Muscle of leg (tissue), 11 donors: ENCODE measurements around the gene ARHGEF28. TPM values are rescaled to one million over a fixed set of nuclear protein-coding genes. Genes with fewer than 3 reads are reported as not detected.

Experiments
- DNase-seq: peaks from one replicate; pipeline ENCODE4 v3.0.0; 2013
- H3K27ac ChIP-seq: one replicate; pipeline ENCODE4 v1.5.1; 2013; ENCODE audit warnings: mild to moderate bottlenecking, low read length, control low read depth
- H3K27me3 ChIP-seq: one replicate; pipeline ENCODE4 v1.6.1; 2013; ENCODE audit warnings: low read length; ENCODE audit not compliant: control insufficient read depth, insufficient read depth
- H3K36me3 ChIP-seq: one replicate; pipeline ENCODE4 v1.6.1; 2013; ENCODE audit warnings: low read length; ENCODE audit not compliant: control insufficient read depth, insufficient read depth
- H3K4me1 ChIP-seq: one replicate; pipeline ENCODE4 v1.6.1; 2013; ENCODE audit warnings: low read length; ENCODE audit not compliant: control insufficient read depth, insufficient read depth
- H3K4me3 ChIP-seq: one replicate; pipeline ENCODE4 v1.5.1; 2013; ENCODE audit warnings: low read length, control low read depth
- H3K9me3 ChIP-seq: replicated peaks from 2 replicates; pipeline ENCODE4 v1.6.1; 2013; ENCODE audit warnings: low read depth, low read length; ENCODE audit not compliant: control insufficient read depth
- WGBS: methylation state at CpG from one replicate; pipeline ENCODE4 v1.1.5; 2013; ENCODE audit warnings: missing lambda C conversion rate; ENCODE audit not compliant: insufficient coverage; 5-methylcytosine and 5-hydroxymethylcytosine counted together
- polyA plus RNA-seq, 8 donors: library from polyadenylated mRNA; unstranded; fragments of 120-200 nt; gene quantifications; one replicate each; pipeline versions ENCODE4 v1.2.1 to v1.2.3, GENCODE V29; 2013; ENCODE audit warnings: inconsistent platforms in 1 of 8, low replicate concordance in 1 of 8; ENCODE audit not compliant: insufficient read length in 8 of 8, insufficient read depth in 1 of 8
- total RNA-seq: library from RNA; stranded (reverse); fragments of 120-200 nt; gene quantifications from one replicate; pipeline ENCODE4 v1.2.4, GENCODE V29; 2013

ARHGEF28 gene
- total and polyA plus RNA-seq, 9 donors, result 1.6 to 5.1 (median 3.4) TPM

DNA sequence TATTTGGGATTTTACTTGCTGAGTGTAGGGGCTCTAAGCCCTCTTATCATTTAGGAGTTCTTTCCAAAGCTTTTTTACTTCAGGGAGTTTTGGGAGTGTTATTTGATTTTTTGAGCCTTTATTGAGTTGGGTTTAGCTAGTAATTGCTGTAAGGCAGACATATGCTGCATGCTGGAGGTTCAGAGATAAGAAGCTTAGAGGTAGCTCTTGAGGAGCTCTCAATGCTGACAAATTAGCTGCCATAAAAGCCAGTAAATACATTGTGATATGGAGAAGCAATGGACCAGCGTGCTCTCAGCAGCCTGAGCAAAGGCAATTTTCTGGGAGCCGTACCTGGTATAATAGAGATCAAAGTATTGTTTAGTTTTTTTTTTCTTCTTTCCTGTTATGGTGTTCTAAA is 11.6 kb downstream of the ARHGEF28 start:
- Histone ChIP-seq H3K36me3 (no peaks in the 10 kb centered on the region), H3K9me3 (no peaks in the 10 kb centered on the region), H3K27me3 (no peaks in the 10 kb centered on the region), H3K4me3 (no peak overlapping the region), H3K27ac (no peak overlapping the region), H3K4me1 (no peaks in the 10 kb centered on the region)
- WGBS, result no CpG with 5 or more reads among the region's 2 CpGs
- DNase-seq, result no peak

DNA sequence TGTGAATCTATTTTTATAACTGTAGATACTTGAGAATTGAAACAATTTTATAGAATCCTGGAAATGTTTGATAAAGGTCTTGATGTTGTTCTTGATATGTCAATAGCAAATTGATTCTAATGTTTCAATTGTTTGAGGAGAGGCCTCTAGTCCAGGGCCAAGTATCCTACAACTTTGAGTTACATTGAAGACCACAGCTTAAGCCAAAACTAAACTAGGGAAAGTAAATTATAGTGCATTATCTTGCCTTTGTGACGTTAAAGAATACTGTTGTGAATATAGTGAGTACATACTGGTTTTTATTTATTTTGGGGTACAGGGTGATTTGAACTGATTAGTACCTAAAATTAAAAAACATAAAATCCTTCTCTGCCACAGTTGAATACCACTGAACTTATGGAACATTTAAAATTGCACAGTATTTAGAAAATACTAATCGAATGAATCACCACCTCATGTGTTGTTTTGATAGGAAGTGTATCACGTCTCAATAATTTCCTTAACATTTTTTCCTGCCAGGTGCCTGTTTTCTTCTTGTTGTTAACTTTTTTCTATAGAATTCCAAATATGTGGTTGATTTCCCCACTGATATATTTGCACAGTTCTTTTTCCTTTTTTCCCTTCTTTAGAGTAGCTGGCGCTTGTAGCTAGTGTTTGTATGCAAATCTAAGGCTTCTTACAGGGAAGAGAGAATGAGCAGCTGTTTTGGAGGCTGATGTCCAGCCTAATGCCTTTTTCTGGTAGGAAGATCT is 12.5 kb downstream of the ARHGEF28 start:
- Histone ChIP-seq H3K9me3 (no peaks in the 10 kb centered on the region), H3K27ac (no peak overlapping the region), H3K27me3 (no peaks in the 10 kb centered on the region), H3K4me1 (no peaks in the 10 kb centered on the region), H3K4me3 (no peak overlapping the region), H3K36me3 (no peaks in the 10 kb centered on the region)
- no CpG with 5 or more reads among the region's 4 CpGs for WGBS
- no peak for DNase-seq

DNA sequence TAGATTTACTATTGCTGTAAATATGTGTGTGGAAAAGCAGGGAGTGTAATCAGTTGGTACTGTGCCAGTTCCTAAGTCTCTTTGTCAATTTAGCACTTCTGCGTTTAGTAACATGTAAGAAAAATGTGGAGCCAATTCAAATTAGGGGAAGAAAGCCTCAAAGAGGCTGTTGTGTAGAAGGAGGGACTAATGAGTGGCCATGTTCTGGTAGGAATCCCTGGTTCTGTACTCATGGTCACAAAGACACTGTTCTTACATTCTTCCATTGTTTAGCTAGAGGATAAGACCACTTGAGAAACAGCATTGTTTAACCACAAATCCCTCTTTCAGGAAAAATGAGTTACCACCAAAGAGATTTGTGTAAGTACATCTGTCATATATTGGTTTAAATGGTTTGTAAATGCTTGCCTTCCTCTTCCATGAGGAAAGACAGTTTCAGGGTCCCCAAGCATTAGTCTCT is 14.9 kb downstream of the ARHGEF28 start:
- H3K9me3 ChIP-seq, result no peaks in the 10 kb centered on the region
- DNase-seq, result no peak
- H3K4me1 ChIP-seq, result no peaks in the 10 kb centered on the region
- WGBS, result no CpG with 5 or more reads among the region's 1 CpG
- H3K27me3 ChIP-seq, result no peaks in the 10 kb centered on the region
- H3K36me3 ChIP-seq, result no peaks in the 10 kb centered on the region
- no peak overlapping the region for H3K4me3 ChIP-seq
- H3K27ac ChIP-seq, result no peak overlapping the region

DNA sequence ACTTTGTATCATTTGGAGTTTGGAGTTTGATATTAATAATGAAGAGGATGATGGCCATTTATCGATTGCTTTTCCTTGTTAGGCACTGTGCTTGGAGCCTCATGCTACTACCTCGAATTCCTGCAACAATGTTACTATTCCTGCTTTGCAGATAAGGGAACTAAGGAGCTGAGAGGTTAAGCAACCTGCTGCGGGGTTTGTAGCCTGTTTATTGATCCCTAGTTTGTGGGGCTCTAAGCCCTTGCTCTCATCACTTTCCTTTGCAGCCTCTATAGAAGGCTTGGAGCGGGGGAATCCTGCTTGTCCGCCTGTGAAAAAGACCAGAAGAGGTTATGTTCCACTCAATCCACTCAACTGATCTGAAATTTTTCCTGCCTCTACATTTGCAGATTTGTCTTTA is 15.8 kb downstream of the ARHGEF28 start:
- 100% methylated on average over 1 of the region's 5 CpGs for WGBS
- H3K9me3 ChIP-seq, result no peaks in the 10 kb centered on the region
- H3K27me3 ChIP-seq, result no peaks in the 10 kb centered on the region
- no peak overlapping the region for H3K27ac ChIP-seq
- H3K4me3 ChIP-seq, result no peak overlapping the region
- H3K4me1 ChIP-seq, result no peaks in the 10 kb centered on the region
- DNase-seq, result no peak
- H3K36me3 ChIP-seq, result no peaks in the 10 kb centered on the region

DNA sequence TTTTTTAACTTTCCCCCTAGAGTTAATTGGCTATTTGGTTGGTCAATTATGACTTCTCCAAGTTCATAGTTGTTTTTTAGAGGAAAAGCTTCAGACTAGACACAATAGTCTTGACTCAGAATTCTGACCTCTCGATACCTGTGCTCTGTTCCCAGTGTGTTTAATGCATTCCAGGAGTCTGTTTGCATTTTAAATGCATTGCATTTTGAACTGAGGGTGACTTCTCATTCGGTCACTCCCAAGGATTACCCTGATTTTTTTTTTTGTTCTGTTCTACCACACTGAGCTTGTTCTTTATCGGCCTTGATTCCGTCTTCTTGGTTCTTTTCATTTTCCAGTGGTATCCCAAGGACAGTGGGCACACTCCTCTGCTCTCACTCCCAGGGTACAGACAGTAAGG is 16.3 kb downstream of the ARHGEF28 start:
- no CpG with 5 or more reads among the region's 4 CpGs for WGBS
- DNase-seq, result no peak
- Histone ChIP-seq H3K9me3 (no peaks in the 10 kb centered on the region), H3K36me3 (no peaks in the 10 kb centered on the region), H3K4me1 (no peaks in the 10 kb centered on the region), H3K4me3 (no peak overlapping the region), H3K27ac (no peak overlapping the region), H3K27me3 (no peaks in the 10 kb centered on the region)

DNA sequence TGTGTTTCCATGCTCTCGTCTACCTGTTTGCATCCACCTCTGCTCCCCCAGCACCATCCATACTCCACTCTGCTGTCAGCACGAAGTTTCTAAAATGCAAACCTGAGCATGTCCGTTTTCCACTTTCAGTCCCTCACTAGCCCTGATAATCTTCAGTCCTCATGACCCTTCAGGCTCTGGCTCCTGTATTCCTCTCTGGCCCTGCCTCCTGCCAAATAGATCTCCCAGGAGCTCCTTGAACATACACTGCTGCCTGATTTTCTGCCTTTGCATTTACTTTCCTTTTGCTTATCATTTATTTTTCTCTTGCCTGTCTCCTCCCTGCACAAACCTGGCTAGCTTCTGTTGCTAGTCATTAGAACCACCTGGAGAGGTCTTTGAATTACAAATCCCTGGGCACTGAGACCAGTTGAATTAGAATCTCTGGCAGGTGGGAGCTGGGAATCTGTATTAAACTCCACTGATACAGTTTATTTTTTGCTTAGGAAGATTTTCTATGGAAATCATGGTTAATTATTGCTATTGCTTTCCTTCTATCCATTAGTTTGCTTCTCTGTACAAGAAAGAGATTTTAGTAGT is 18.5 kb downstream of the ARHGEF28 start:
- peaks cover 2% of the 10 kb centered on the region for H3K27me3 ChIP-seq
- no peak overlapping the region for H3K4me3 ChIP-seq
- DNase-seq, result no peak
- no peak overlapping the region for H3K27ac ChIP-seq
- WGBS, result 42% methylated on average over 3 of the region's 3 CpGs
- H3K9me3 ChIP-seq, result no peaks in the 10 kb centered on the region
- H3K36me3 ChIP-seq, result no peaks in the 10 kb centered on the region
- no peaks in the 10 kb centered on the region for H3K4me1 ChIP-seq

DNA sequence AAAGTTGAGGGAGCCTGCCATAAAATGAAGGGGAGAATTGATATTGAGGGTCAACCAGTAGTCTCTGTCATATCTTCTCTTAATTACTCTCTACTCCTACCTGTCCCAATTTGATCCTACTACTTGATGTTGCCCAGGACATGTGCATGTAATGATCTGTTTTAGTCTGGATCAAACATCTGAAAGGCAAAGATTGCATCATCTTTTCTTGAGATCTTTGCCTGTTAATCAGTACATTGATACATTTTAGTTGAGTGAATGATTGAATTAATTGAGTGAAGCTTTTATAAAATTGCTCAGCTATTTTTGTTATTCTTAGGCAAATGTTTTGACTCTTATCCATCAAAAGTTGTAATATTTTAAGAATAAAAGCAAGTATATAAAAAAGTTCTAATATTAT is 21.7 kb downstream of the ARHGEF28 start:
- Histone ChIP-seq H3K27ac (no peak overlapping the region), H3K36me3 (no peaks in the 10 kb centered on the region), H3K9me3 (no peaks in the 10 kb centered on the region), H3K4me1 (no peaks in the 10 kb centered on the region), H3K27me3 (peaks cover 2% of the 10 kb centered on the region), H3K4me3 (no peak overlapping the region)
- DNase-seq, result no peak

DNA sequence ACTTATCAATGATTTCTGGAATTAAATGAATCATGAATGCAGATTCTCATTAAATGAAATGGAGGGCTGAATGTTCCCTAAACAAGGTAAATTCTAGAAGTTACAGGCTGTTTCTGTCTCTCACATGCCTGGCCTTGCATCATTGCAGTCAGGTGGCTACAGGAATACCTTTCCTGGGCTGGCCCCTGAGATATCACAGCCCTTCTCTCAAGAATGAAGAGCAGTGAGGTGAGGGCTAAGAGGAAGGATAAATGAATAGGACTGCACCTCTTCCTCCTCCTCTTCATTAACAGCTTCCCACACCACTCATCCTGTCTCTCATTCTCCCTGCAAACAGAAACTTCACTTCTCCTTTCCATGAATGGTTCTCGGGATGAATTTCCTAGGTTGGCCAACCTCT is 22.5 kb downstream of the ARHGEF28 start:
- Histone ChIP-seq H3K4me3 (no peak overlapping the region), H3K4me1 (no peaks in the 10 kb centered on the region), H3K27ac (no peak overlapping the region), H3K36me3 (no peaks in the 10 kb centered on the region), H3K9me3 (no peaks in the 10 kb centered on the region), H3K27me3 (peaks cover 2% of the 10 kb centered on the region)
- WGBS, result no CpG with 5 or more reads among the region's 1 CpG
- DNase-seq, result no peak

DNA sequence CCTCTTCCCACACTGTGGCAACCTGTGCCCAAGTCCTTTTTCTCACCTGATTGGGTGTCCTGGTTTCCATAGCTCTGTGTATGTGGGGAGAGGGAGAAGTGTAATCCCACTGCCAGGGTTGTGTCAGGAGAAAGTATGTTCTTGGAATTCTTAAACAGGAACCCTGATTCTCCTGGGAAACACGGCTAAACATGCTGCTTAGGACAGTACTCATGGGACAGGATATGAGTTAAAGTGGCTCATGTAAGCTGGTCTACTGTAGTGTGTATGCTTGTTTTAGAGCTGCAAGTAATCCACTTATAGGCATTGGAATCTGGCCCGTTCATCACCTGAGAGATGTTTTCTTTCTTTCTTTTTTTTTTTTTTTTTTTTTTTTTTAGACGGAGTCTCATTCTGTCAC is 23.9 kb downstream of the ARHGEF28 start:
- H3K9me3 ChIP-seq, result no peaks in the 10 kb centered on the region
- peaks cover 2% of the 10 kb centered on the region for H3K27me3 ChIP-seq
- no peak overlapping the region for H3K27ac ChIP-seq
- 57% methylated on average over 1 of the region's 3 CpGs for WGBS
- no peak for DNase-seq
- H3K4me3 ChIP-seq, result no peak overlapping the region
- H3K4me1 ChIP-seq, result no peaks in the 10 kb centered on the region
- no peaks in the 10 kb centered on the region for H3K36me3 ChIP-seq

DNA sequence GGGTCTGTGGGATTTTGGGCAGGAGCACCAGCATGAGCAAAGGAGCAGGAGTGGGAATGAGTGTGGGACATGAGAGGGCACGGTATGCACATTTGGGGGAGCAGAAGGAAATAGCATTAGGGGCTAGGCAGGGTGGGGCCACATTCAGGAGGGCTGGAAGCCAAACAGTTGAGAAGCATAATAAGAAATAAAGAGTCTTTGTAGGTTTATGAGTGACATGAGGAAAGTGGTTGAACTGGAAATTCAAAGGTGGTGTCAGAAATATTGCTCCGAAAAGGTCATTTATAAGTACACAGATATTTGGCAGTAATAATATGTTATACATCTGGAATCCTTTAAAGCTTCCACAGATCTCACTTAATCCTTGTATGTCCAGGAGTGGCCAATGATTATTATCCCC is 26.4 kb downstream of the ARHGEF28 start:
- Histone ChIP-seq H3K4me1 (no peaks in the 10 kb centered on the region), H3K27ac (no peak overlapping the region), H3K27me3 (peaks cover 2% of the 10 kb centered on the region), H3K4me3 (no peak overlapping the region), H3K9me3 (no peaks in the 10 kb centered on the region), H3K36me3 (no peaks in the 10 kb centered on the region)
- DNase-seq, result no peak
- 27% methylated on average over 1 of the region's 2 CpGs for WGBS
